ENCODE data around the gene CD44.

GRCh38 chr11:35157814-35158700, 19.1 kb downstream of the CD44 start:
- TF ChIP-seq CTCF (IDR thresholded peaks at IDR 0.05; ENCODE audit: low read length), result no peak
- TF ChIP-seq EZH2 (IDR thresholded peaks at IDR 0.05; ENCODE audit: borderline replicate concordance, low read length), result no peak
